Measurements from ENCODE around the gene PRDM8.

Gene PRDM8

GRCh38 chr4:80208610-80209339 is 11.5 kb downstream of the PRDM8 start:
- TF ChIP-seq YY1 (IDR thresholded peaks at IDR 0.05; ENCODE audit: insufficient read depth, insufficient read length) (no peak), SUZ12 (IDR thresholded peaks at IDR 0.05; ENCODE audit: extremely low read depth, insufficient read depth, insufficient read length) (no peak), ZNF274 (IDR thresholded peaks at IDR 0.05; ENCODE audit: low read depth, low read length) (no peak)
- Histone ChIP-seq H3K9ac (ENCODE audit: insufficient read length, low read depth) (no peak overlapping the region), H3K36me3 (ENCODE audit: insufficient read depth, insufficient read length, low read length) (no peaks in the 10 kb centered on the region), H3K4me1 (ENCODE audit: insufficient read depth, insufficient read length) (no peaks in the 10 kb centered on the region), H3K9me3 (ENCODE audit: insufficient read depth, low read length) (no peaks in the 10 kb centered on the region), H3K27me3 (ENCODE audit: insufficient read depth, insufficient read length) (peaks cover 17% of the 10 kb centered on the region), H3K4me3 (ENCODE audit: insufficient read length, low read depth) (no peak overlapping the region)
- DNase-seq (ENCODE audit: low read depth, low spot score) = no peak

GRCh38 chr4:80209340-80209701 is 12.0 kb downstream of the PRDM8 start:
- H3K9me3 ChIP-seq (ENCODE audit: insufficient read depth, low read length) = no peaks in the 10 kb centered on the region
- DNase-seq (ENCODE audit: low read depth, low spot score) = no peak
- peaks cover 12% of the 10 kb centered on the region for H3K27me3 ChIP-seq (ENCODE audit: insufficient read depth, insufficient read length)
- no peaks in the 10 kb centered on the region for H3K4me1 ChIP-seq (ENCODE audit: insufficient read depth, insufficient read length)
- TF ChIP-seq YY1 (IDR thresholded peaks at IDR 0.05; ENCODE audit: insufficient read depth, insufficient read length) (no peak), SUZ12 (IDR thresholded peaks at IDR 0.05; ENCODE audit: extremely low read depth, insufficient read depth, insufficient read length) (no peak), ZNF274 (IDR thresholded peaks at IDR 0.05; ENCODE audit: low read depth, low read length) (no peak)
- no peak overlapping the region for H3K4me3 ChIP-seq (ENCODE audit: insufficient read length, low read depth)
- H3K36me3 ChIP-seq (ENCODE audit: insufficient read depth, insufficient read length, low read length) = no peaks in the 10 kb centered on the region
- H3K9ac ChIP-seq (ENCODE audit: insufficient read length, low read depth) = no peak overlapping the region

- Histone ChIP-seq H3K27me3 (ENCODE audit: insufficient read depth, insufficient read length) (peaks cover 6% of the 10 kb centered on the region), H3K9ac (ENCODE audit: insufficient read length, low read depth) (no peak overlapping the region), H3K36me3 (ENCODE audit: insufficient read depth, insufficient read length, low read length) (no peaks in the 10 kb centered on the region), H3K4me3 (ENCODE audit: insufficient read length, low read depth) (no peak overlapping the region), H3K4me1 (ENCODE audit: insufficient read depth, insufficient read length) (no peaks in the 10 kb centered on the region), H3K9me3 (ENCODE audit: insufficient read depth, low read length) (no peaks in the 10 kb centered on the region)
- no peak for DNase-seq (ENCODE audit: low read depth, low spot score)
- no peak for TF ChIP-seq ZNF274 (IDR thresholded peaks at IDR 0.05; ENCODE audit: low read depth, low read length)
- TF ChIP-seq SUZ12 (IDR thresholded peaks at IDR 0.05; ENCODE audit: extremely low read depth, insufficient read depth, insufficient read length) = no peak
- no peak for TF ChIP-seq YY1 (IDR thresholded peaks at IDR 0.05; ENCODE audit: insufficient read depth, insufficient read length)
Observed at GRCh38 chr4:80210549-80210948, 13.2 kb downstream of the PRDM8 start.

GRCh38 chr4:80213117-80213815 is 16.0 kb downstream of the PRDM8 start:
- Histone ChIP-seq H3K9me3 (ENCODE audit: insufficient read depth, low read length) (no peaks in the 10 kb centered on the region), H3K4me3 (ENCODE audit: insufficient read length, low read depth) (no peak overlapping the region), H3K4me1 (ENCODE audit: insufficient read depth, insufficient read length) (no peaks in the 10 kb centered on the region), H3K36me3 (ENCODE audit: insufficient read depth, insufficient read length, low read length) (no peaks in the 10 kb centered on the region), H3K27me3 (ENCODE audit: insufficient read depth, insufficient read length) (no peaks in the 10 kb centered on the region), H3K9ac (ENCODE audit: insufficient read length, low read depth) (no peak overlapping the region)
- TF ChIP-seq ZNF274 (IDR thresholded peaks at IDR 0.05; ENCODE audit: low read depth, low read length) (no peak), YY1 (IDR thresholded peaks at IDR 0.05; ENCODE audit: insufficient read depth, insufficient read length) (no peak), SUZ12 (IDR thresholded peaks at IDR 0.05; ENCODE audit: extremely low read depth, insufficient read depth, insufficient read length) (no peak)
- DNase-seq (ENCODE audit: low read depth, low spot score) = no peak

- no peaks in the 10 kb centered on the region for H3K9me3 ChIP-seq (ENCODE audit: insufficient read depth, low read length)
- H3K9ac ChIP-seq (ENCODE audit: insufficient read length, low read depth) = no peak overlapping the region
- TF ChIP-seq SUZ12 (IDR thresholded peaks at IDR 0.05; ENCODE audit: extremely low read depth, insufficient read depth, insufficient read length) (no peak), YY1 (IDR thresholded peaks at IDR 0.05; ENCODE audit: insufficient read depth, insufficient read length) (no peak), ZNF274 (IDR thresholded peaks at IDR 0.05; ENCODE audit: low read depth, low read length) (no peak)
- H3K27me3 ChIP-seq (ENCODE audit: insufficient read depth, insufficient read length) = no peaks in the 10 kb centered on the region
- H3K4me1 ChIP-seq (ENCODE audit: insufficient read depth, insufficient read length) = no peaks in the 10 kb centered on the region
- H3K4me3 ChIP-seq (ENCODE audit: insufficient read length, low read depth) = no peak overlapping the region
- DNase-seq (ENCODE audit: low read depth, low spot score) = no peak
- no peaks in the 10 kb centered on the region for H3K36me3 ChIP-seq (ENCODE audit: insufficient read depth, insufficient read length, low read length)
Observed at GRCh38 chr4:80215449-80216052, 18.2 kb downstream of the PRDM8 start.

- Histone ChIP-seq H3K4me1 (ENCODE audit: insufficient read depth, insufficient read length) (no peaks in the 10 kb centered on the region), H3K36me3 (ENCODE audit: insufficient read depth, insufficient read length, low read length) (no peaks in the 10 kb centered on the region), H3K4me3 (ENCODE audit: insufficient read length, low read depth) (no peak overlapping the region), H3K9ac (ENCODE audit: insufficient read length, low read depth) (no peak overlapping the region), H3K9me3 (ENCODE audit: insufficient read depth, low read length) (no peaks in the 10 kb centered on the region), H3K27me3 (ENCODE audit: insufficient read depth, insufficient read length) (no peaks in the 10 kb centered on the region)
- DNase-seq (ENCODE audit: low read depth, low spot score) = no peak
- TF ChIP-seq YY1 (IDR thresholded peaks at IDR 0.05; ENCODE audit: insufficient read depth, insufficient read length) = no peak
- TF ChIP-seq SUZ12 (IDR thresholded peaks at IDR 0.05; ENCODE audit: extremely low read depth, insufficient read depth, insufficient read length) = no peak
- TF ChIP-seq ZNF274 (IDR thresholded peaks at IDR 0.05; ENCODE audit: low read depth, low read length) = no peak
Observed at GRCh38 chr4:80216100-80216761, 18.9 kb downstream of the PRDM8 start.

All from NT2/D1 (cell line).